Measurements from ENCODE around the gene NPLOC4.

The NPLOC4 gene

DNA sequence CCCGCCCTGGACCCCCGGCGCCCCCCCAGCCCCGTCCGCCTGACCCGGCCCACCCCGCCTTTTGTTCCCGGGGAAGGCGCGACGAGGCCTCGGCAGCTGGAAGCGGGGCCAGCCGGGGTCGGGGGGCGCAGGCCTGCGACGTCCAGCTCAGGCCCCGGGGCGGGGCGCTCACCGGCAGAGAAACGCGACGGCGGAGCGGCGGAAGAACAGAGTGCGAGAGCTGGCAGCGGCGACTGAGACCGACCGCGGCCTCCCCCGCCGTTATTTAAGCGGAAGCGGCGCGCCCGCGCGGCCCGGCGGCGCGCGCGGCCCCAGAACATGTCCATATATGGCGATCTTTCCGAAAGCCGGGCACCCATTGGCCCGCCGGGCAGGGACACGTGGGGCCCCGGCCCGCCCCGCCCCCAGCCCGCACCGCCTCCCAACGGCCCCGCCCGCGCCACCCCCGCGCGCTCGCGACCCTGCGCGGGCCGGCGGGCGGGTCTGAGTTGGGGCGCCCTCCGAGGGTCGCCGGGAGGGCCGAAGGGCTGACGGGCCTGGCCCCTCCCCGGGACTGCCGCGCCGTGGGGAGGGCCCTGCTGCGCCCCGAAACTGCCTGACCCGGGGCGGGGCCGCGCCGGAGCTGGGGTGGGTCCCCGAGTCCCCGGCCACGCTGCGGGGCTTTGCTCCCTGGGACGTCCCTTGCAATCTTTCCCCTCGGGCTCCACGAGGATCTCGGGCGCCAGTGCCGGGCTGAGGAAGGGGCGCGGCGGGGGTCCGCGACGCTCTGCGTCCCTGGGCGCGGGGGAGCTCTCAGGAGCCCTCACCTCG is 124.1 kb downstream of the NPLOC4 start, which contains the start of gene ACTG1:
Gene ACTG1, minus strand, starts transcription at position 238 of the 810 bp plus-strand sequence. CDS start 445 bp downstream, outside the sequence.
- peak; percentile 94 to 96 for DNase-seq (ENCODE audit: low read depth in 2 of 2)
- peak within 1 kb of the TSS; percentile 86 to 91 for H3K4me3 ChIP-seq (replicated peaks in 1 of 2; ENCODE audit: low read depth in 2 of 2, low read length in 2 of 2)
- TF ChIP-seq, protein P1, sequence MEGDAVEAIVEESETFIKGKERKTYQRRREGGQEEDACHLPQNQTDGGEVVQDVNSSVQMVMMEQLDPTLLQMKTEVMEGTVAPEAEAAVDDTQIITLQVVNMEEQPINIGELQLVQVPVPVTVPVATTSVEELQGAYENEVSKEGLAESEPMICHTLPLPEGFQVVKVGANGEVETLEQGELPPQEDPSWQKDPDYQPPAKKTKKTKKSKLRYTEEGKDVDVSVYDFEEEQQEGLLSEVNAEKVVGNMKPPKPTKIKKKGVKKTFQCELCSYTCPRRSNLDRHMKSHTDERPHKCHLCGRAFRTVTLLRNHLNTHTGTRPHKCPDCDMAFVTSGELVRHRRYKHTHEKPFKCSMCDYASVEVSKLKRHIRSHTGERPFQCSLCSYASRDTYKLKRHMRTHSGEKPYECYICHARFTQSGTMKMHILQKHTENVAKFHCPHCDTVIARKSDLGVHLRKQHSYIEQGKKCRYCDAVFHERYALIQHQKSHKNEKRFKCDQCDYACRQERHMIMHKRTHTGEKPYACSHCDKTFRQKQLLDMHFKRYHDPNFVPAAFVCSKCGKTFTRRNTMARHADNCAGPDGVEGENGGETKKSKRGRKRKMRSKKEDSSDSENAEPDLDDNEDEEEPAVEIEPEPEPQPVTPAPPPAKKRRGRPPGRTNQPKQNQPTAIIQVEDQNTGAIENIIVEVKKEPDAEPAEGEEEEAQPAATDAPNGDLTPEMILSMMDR (IDR thresholded peaks at IDR 0.05; ENCODE audit: low read depth, low read length) = no peak

DNA sequence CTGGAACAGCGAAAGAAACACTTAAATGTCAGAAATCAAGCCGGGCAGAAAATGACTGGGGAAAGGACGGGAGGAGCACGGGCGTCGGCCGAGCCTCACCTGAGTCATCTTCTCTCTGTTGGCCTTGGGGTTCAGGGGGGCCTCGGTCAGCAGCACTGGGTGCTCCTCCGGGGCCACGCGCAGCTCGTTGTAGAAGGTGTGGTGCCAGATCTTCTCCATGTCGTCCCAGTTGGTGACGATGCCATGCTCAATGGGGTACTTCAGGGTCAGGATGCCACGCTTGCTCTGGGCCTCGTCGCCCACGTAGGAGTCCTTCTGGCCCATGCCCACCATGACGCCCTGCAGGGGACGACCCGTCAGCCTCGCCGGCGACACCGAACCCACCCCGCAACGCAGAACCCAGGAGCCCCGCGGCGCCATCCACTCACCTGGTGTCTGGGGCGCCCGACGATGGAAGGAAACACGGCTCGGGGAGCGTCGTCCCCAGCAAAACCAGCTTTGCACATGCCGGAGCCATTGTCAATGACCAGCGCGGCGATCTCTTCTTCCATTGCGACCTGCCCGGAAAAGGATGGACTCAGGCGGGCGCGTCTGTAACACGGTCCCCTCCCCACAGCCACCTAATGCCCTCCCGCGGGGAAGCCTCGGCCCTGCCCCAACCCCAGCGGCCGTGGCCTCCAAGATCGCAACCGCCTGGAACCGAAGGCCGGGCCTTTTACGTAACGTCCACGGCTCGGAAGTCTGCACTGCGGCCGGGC is 124.9 kb downstream of the NPLOC4 start:
- peak; percentile 29 to 46 for DNase-seq (ENCODE audit: low read depth in 2 of 2)
- H3K4me3 ChIP-seq (replicated peaks in 1 of 2; ENCODE audit: low read depth in 2 of 2, low read length in 2 of 2) = peak overlapping the region; percentile 86 to 91
- TF ChIP-seq, protein P1 (IDR thresholded peaks at IDR 0.05; ENCODE audit: low read depth, low read length) = no peak

DNA sequence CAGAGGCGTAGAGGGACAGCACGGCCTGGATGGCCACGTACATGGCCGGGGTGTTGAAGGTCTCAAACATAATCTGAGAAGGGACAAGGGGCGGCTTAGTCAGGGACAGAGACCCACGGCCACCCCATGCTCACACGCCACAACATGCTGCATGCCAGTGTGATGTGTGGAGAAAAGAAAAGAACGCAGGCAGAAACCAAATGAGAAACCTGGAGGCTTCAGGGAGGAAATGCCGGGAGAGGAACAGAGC is 125.4 kb downstream of the NPLOC4 start:
- TF ChIP-seq, protein P1 (IDR thresholded peaks at IDR 0.05; ENCODE audit: low read depth, low read length) = no peak
- H3K4me3 ChIP-seq (replicated peaks in 1 of 2; ENCODE audit: low read depth in 2 of 2, low read length in 2 of 2) = peak overlapping the region; percentile 86 to 91
- no peak for DNase-seq (ENCODE audit: low read depth in 2 of 2)

DNA sequence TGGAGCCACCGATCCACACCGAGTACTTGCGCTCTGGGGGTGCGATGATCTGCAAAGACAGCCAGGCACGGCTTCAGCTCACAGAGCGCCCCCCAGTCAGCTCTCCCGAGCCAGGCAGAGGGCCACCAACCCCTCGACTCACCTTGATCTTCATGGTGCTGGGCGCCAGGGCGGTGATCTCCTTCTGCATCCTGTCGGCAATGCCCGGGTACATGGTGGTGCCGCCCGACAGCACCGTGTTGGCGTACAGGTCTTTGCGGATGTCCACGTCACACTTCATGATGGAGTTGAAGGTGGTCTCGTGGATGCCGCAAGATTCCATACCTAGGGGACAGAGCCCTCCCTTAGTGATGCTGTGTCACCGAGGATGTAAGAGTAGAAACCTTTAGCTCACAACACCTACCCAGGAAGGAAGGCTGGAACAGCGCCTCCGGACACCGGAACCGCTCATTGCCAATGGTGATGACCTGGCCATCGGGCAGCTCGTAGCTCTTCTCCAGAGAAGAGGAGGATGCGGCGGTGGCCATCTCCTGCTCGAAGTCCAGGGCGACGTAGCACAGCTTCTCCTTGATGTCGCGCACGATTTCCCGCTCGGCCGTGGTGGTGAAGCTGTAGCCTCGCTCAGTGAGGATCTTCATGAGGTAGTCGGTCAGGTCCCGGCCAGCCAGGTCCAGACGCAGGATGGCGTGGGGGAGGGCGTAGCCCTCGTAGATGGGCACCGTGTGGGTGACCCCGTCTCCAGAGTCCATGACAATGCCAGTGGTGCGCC is 125.9 kb downstream of the NPLOC4 start:
- DNase-seq (ENCODE audit: low read depth in 2 of 2) = peak in 1 of 2 donors; percentile 49
- H3K4me3 ChIP-seq (replicated peaks in 1 of 2; ENCODE audit: low read depth in 2 of 2, low read length in 2 of 2) = peak overlapping the region; percentile 86 to 91
- TF ChIP-seq, protein P1 (IDR thresholded peaks at IDR 0.05; ENCODE audit: low read depth, low read length) = no peak

DNA sequence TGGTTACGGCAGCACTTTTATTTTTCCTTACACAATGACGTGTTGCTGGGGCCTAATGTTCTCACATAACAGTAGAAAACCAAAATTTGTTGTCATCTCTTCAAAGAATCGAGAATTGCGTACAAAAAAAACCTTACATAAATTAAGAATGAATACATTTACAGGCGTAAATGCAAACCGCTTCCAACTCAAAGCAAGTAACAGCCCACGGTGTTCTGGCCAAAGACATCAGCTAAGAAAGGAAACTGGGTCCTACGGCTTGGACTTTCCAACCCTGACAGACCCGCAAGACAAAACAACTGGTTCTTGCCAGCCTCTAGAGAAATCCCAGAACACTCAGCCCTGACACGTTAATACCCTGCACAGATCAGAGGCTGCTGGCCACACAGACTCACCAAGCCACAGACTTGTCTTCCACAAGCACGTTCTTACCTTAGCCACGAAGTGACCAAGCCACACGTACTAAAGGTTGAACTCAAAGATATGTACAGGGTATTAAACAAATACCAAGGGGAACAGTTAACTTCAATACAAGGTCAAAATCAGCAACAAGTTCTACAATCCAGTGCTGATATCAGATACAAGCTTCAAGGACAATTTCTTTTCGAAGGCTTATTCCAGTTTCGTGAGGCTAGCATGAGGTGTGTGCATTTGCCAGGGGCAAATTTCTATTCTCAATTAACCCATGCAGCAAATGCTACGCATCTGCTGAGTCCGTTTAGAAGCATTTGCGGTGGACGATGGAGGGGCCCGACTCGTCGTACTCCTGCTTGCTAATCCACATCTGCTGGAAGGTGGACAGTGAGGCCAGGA is 126.7 kb downstream of the NPLOC4 start:
- peak in 1 of 2 donors; percentile 46 for DNase-seq (ENCODE audit: low read depth in 2 of 2)
- H3K4me3 ChIP-seq (replicated peaks in 1 of 2; ENCODE audit: low read depth in 2 of 2, low read length in 2 of 2) = peak overlapping the region; percentile 86 to 91
- TF ChIP-seq, protein P1 (IDR thresholded peaks at IDR 0.05; ENCODE audit: low read depth, low read length) = no peak

All from cardiac fibroblast (primary cell).